ENCODE measurements around the gene RNF25. TPM values are rescaled to one million over a fixed set of nuclear protein-coding genes. Genes with fewer than 3 reads are reported as not detected.

RNF25 gene
- polyA plus RNA-seq, 2 of the 4 experiments (the other 2 are of a cell fraction) = 33.8 to 61.5 TPM

- Histone ChIP-seq H3K4me1 (peaks cover 14% of the 10 kb centered on the region; the same call in 1 of the 3 replicates), H3K9me3 (no peaks in the 10 kb centered on the region), H3K27ac (peak overlapping the region; percentile 23 to 57; a peak in 4 of 6 replicates), H3K4me3 (no peak overlapping the region), H3K4me2 (no peak overlapping the region)
- FAIRE-seq (no peak), DNase-seq (ENCODE audit: low read depth in 1 of 2, low spot score in 1 of 2) (no peak), ATAC-seq (peak in 1 of 2 experiments; percentile 42; a peak in 3 of 6 replicates)
- 90% methylated on average over 11 of the region's 11 CpGs for whole genome bisulfite sequencing (ENCODE audit: missing lambda C conversion rate)
- CTCF ChIA-PET = interaction anchor here (0.7 to 7.0 kb wide), 4 partner anchors 13 to 347 kb away, joined by 3 to 76 read pairs (median 10); partner anchors contain the start of genes BCS1L and ZNF142
- POLR2A ChIA-PET = no interaction called here
- TF ChIP-seq ZFP36 (IDR thresholded peaks at IDR 0.05; ENCODE audit: borderline replicate concordance, partially characterized antibody) = no peak
- TF ChIP-seq POLR2AphosphoS2 (conservative IDR thresholded peaks at IDR 0.05; ENCODE audit: low read length) = no peak
- TF ChIP-seq ZSCAN20 (CRISPR knock-in tag; IDR thresholded peaks at IDR 0.05) = no peak
- no peak for TF ChIP-seq SREBF2 (IDR thresholded peaks at IDR 0.05)
- TF ChIP-seq, protein P1, sequence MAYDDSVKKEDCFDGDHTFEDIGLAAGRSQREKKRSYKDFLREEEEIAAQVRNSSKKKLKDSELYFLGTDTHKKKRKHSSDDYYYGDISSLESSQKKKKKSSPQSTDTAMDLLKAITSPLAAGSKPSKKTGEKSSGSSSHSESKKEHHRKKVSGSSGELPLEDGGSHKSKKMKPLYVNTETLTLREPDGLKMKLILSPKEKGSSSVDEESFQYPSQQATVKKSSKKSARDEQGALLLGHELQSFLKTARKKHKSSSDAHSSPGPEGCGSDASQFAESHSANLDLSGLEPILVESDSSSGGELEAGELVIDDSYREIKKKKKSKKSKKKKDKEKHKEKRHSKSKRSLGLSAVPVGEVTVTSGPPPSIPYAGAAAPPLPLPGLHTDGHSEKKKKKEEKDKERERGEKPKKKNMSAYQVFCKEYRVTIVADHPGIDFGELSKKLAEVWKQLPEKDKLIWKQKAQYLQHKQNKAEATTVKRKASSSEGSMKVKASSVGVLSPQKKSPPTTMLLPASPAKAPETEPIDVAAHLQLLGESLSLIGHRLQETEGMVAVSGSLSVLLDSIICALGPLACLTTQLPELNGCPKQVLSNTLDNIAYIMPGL (CRISPR knock-in tag; IDR thresholded peaks at IDR 0.05; ENCODE audit: borderline replicate concordance) = no peak
- TF ChIP-seq RFX5 (IDR thresholded peaks at IDR 0.05) = no peak
- no peak for TF ChIP-seq TFCP2L1 (CRISPR knock-in tag; IDR thresholded peaks at IDR 0.05)
- no peak for TF ChIP-seq FOSL2 (IDR thresholded peaks at IDR 0.05)
- no peak for TF ChIP-seq FOSL2 (CRISPR knock-in tag; IDR thresholded peaks at IDR 0.05)
- TF ChIP-seq HOXB13 (CRISPR knock-in tag; IDR thresholded peaks at IDR 0.05; ENCODE audit: low read depth) = no peak
- TF ChIP-seq GATA3 (IDR thresholded peaks at IDR 0.05; ENCODE audit: borderline replicate concordance) = no peak
- TF ChIP-seq, protein P2, sequence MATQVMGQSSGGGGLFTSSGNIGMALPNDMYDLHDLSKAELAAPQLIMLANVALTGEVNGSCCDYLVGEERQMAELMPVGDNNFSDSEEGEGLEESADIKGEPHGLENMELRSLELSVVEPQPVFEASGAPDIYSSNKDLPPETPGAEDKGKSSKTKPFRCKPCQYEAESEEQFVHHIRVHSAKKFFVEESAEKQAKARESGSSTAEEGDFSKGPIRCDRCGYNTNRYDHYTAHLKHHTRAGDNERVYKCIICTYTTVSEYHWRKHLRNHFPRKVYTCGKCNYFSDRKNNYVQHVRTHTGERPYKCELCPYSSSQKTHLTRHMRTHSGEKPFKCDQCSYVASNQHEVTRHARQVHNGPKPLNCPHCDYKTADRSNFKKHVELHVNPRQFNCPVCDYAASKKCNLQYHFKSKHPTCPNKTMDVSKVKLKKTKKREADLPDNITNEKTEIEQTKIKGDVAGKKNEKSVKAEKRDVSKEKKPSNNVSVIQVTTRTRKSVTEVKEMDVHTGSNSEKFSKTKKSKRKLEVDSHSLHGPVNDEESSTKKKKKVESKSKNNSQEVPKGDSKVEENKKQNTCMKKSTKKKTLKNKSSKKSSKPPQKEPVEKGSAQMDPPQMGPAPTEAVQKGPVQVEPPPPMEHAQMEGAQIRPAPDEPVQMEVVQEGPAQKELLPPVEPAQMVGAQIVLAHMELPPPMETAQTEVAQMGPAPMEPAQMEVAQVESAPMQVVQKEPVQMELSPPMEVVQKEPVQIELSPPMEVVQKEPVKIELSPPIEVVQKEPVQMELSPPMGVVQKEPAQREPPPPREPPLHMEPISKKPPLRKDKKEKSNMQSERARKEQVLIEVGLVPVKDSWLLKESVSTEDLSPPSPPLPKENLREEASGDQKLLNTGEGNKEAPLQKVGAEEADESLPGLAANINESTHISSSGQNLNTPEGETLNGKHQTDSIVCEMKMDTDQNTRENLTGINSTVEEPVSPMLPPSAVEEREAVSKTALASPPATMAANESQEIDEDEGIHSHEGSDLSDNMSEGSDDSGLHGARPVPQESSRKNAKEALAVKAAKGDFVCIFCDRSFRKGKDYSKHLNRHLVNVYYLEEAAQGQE (IDR thresholded peaks at IDR 0.05) = no peak
Observed at GRCh38 chr2:218644721-218645120, 27.1 kb downstream of the RNF25 start.

DNA sequence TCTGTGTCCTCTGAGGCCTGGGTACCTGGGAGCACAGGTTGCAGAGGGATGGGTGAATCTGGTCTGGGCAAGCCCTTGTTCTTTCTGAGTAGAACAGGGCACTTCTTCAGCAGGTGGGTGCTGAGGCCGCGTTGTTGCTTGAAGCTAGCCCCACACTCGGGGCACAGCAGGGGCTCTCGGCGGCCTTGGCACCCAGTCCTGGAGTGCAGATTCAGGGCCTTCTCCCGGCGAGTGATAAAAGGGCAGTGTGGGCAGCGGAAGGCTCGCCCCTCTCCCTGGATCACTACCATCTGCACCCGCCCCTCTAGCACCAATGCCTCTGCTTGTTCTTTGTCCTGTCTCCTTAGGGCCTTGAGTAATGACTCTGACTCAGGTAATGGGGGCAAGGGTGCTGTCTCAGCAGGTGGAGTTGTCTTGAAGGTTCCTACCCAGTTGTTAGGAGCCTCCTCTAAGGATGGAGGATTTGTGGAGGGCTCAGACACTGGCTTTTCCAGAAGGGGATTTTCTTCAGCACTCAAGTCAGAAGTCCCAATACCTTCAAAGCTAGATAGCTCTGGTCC, 28.0 kb downstream of the RNF25 start:
- WGBS (ENCODE audit: missing lambda C conversion rate) = 89% methylated on average over 10 of the region's 10 CpGs
- no peak overlapping the region for H3K4me2 ChIP-seq
- H3K4me3 ChIP-seq = no peak overlapping the region
- H3K27ac ChIP-seq = no peak overlapping the region
- DNase-seq (ENCODE audit: low read depth in 1 of 2, low spot score in 1 of 2) = no peak
- CTCF ChIA-PET = interaction anchor here (1.0 to 2.4 kb wide), 3 partner anchors 12 to 204 kb away, joined by 3 to 6 read pairs (median 4); partner anchors contain the start of genes BCS1L and ZNF142
- POLR2A ChIA-PET = no interaction called here
- TF ChIP-seq ZNF302 (CRISPR knock-in tag; IDR thresholded peaks at IDR 0.05) (no peak), RARB (CRISPR knock-in tag; IDR thresholded peaks at IDR 0.05) (no peak), JUNB (IDR thresholded peaks at IDR 0.05) (no peak), MAX (IDR thresholded peaks at IDR 0.05) (no peak), NR3C1 (IDR thresholded peaks at IDR 0.05) (no peak), BHLHE40 (IDR thresholded peaks at IDR 0.05; ENCODE audit: low read depth, low read length) (no peak), ATOH8 (CRISPR knock-in tag; IDR thresholded peaks at IDR 0.05; ENCODE audit: low read depth) (no peak), MAFK (IDR thresholded peaks at IDR 0.05; ENCODE audit: partially characterized antibody) (no peak), SREBF2 (IDR thresholded peaks at IDR 0.05) (no peak), ZSCAN20 (CRISPR knock-in tag; IDR thresholded peaks at IDR 0.05) (no peak), EHMT2 (IDR thresholded peaks at IDR 0.05; ENCODE audit: low read depth) (no peak), CBX8 (IDR thresholded peaks at IDR 0.05) (no peak)
- TF ChIP-seq, protein P3, sequence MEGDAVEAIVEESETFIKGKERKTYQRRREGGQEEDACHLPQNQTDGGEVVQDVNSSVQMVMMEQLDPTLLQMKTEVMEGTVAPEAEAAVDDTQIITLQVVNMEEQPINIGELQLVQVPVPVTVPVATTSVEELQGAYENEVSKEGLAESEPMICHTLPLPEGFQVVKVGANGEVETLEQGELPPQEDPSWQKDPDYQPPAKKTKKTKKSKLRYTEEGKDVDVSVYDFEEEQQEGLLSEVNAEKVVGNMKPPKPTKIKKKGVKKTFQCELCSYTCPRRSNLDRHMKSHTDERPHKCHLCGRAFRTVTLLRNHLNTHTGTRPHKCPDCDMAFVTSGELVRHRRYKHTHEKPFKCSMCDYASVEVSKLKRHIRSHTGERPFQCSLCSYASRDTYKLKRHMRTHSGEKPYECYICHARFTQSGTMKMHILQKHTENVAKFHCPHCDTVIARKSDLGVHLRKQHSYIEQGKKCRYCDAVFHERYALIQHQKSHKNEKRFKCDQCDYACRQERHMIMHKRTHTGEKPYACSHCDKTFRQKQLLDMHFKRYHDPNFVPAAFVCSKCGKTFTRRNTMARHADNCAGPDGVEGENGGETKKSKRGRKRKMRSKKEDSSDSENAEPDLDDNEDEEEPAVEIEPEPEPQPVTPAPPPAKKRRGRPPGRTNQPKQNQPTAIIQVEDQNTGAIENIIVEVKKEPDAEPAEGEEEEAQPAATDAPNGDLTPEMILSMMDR (IDR thresholded peaks at IDR 0.05) = no peak
- ATAC-seq = no peak
- FAIRE-seq = no peak
- no peaks in the 10 kb centered on the region for H3K9me3 ChIP-seq
- H3K4me1 ChIP-seq = peaks cover 14% of the 10 kb centered on the region; the same call in 1 of the 3 replicates

Measured in A549 (cell line).